GM10266 (cell line): Measurements from ENCODE around the gene RRP8.

ENCODE experiments used
- DNase-seq: peaks from one replicate; pipeline ENCODE4 v3.0.0; 2012; ENCODE audit errors: extremely low spot score
- TF ChIP-seq, protein P1 (sequence below): IDR thresholded peaks from 2 replicates; pipeline ENCODE4 v1.5.1; 2012; ENCODE audit warnings: mild to moderate bottlenecking, low read depth; ENCODE audit not compliant: control insufficient read depth, insufficient read depth; ENCODE audit errors: missing control alignments

The RRP8 gene

DNA sequence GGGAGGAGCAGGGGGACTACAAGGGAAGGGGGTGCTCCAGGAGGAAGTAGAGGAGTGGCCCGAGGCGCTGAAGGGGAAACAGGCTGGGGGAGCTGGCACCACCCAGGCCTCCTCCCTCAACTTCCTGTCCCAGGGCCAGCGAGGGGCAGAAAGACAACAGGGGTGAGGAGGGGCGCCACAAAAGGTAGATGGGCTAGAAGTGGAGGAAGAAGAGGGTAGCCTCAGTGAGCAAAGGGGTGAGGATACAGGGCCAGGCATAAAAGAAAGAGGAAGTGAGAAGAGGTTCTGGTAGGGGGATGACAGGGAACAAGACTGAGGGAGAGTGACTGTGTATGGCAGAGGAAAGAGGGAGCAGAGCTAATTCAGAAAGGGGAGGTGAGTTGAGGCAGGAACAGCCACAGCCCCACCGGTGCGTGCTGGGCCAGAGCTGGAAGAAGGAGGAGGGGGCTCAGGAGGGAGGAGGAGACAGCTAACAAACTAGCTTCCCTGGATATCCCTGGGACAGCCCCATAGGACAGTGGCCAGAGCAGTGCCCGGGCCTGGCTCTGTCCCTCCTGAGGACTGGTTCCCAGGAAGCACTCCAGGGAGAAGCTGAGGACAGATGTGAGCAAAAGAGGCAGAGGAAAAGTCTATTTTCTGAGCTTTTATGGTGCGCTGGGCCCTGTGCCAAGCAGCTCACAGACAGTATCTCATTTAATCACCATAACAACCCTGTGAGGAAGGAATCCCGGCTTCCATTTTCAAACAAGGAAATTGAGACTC, 43.7 kb upstream of the RRP8 start:
- TF ChIP-seq, protein P1, sequence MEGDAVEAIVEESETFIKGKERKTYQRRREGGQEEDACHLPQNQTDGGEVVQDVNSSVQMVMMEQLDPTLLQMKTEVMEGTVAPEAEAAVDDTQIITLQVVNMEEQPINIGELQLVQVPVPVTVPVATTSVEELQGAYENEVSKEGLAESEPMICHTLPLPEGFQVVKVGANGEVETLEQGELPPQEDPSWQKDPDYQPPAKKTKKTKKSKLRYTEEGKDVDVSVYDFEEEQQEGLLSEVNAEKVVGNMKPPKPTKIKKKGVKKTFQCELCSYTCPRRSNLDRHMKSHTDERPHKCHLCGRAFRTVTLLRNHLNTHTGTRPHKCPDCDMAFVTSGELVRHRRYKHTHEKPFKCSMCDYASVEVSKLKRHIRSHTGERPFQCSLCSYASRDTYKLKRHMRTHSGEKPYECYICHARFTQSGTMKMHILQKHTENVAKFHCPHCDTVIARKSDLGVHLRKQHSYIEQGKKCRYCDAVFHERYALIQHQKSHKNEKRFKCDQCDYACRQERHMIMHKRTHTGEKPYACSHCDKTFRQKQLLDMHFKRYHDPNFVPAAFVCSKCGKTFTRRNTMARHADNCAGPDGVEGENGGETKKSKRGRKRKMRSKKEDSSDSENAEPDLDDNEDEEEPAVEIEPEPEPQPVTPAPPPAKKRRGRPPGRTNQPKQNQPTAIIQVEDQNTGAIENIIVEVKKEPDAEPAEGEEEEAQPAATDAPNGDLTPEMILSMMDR: no peak
- peak; percentile 77 for DNase-seq

- DNase-seq: no peak
- TF ChIP-seq, protein P1: no peak
These were observed 43.1 kb upstream of the RRP8 start for GRCh38 chr11:6646576-6646917.

- TF ChIP-seq, protein P1: no peak
- no peak for DNase-seq
These were observed 42.7 kb upstream of the RRP8 start for GRCh38 chr11:6646071-6646470.

DNA sequence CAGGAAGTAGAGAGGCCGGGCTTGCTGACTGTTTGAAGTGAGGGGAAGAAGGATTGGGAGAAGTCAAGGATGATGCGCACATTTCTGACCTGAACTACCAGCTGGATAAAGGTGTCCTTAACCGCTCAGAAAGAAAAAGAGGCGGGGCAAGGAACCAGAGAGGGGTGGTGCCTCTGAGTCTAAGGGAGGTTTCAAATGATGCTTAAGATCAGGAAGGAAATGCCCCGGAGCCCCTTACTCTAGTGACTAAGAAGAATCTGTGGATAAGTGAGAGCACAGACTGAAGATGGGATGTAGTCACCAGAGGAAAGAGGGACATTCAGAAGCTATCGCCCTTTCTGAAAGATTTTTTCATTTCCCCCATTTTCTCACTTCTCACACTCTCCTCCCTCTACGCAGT, 39.5 kb upstream of the RRP8 start:
- no peak for DNase-seq
- TF ChIP-seq, protein P1: no peak

DNA sequence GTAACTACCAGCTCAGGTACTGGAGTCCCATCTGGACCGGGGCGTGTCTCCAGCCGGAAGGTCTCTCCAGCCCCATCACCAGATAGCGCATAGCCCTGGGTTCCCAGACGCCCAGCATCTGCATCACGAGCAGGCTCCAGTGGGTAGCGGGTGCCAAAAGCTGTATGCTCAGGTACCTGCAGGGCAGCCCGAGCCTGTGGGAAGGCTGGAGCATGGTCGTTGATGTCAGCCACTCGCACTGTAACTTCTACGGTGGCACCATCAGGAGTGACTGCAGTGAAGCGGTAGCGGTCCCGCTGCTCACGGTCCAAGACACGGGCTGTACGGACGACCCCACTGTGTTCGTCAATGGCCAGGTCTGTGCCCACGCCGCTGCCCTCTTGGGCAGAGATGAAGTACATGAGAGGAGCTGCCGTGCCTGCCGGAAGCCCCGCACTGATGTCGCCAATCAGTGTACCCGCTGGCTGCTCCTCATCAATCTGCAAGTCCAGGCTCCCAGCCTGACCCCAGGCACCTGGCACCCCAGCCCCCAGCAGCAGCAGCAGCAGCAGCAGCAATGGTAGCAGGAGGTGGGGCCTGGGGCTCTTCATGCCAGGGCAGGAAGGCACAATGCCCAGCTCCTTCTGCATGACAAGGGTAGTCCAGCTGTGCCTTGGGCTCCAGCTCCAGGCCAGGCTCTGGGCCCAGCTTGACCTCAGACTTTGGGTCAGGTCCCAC, 37.7 kb upstream of the RRP8 start:
- TF ChIP-seq, protein P1: no peak
- no peak for DNase-seq

- DNase-seq: no peak
- TF ChIP-seq, protein P1: no peak
These were observed 36.9 kb upstream of the RRP8 start for GRCh38 chr11:6640036-6640984.
